HepG2 (cell line): ENCODE results near the gene KLHL33. TPM values are rescaled to one million over a fixed set of nuclear protein-coding genes. Genes with fewer than 3 reads are reported as not detected.

Source experiments
- CREM ChIP-seq, 2 experiments: sonication (generic) in 1 of 2; formaldehyde crosslinking in 1 of 2; IDR thresholded peaks; 2 replicates each; pipeline versions ENCODE4 v1.4.0 to v1.6.1; 2016 to 2020; ENCODE audit warnings: antibody characterized with exemption in 1 of 2, mild to moderate bottlenecking in 1 of 2, missing genetic modification reagents in 1 of 2
- PRDM10 ChIP-seq: sonication (generic); formaldehyde crosslinking; IDR thresholded peaks from 2 replicates; pipeline ENCODE4 v1.4.0; 2020; ENCODE audit warnings: low read depth, missing genetic modification reagents
- ZBTB40 ChIP-seq, 2 experiments: fragments of 450-650 bp in 1 of 2; sonication (generic) in 1 of 2; formaldehyde crosslinking in 1 of 2; IDR thresholded peaks; 2 replicates each; pipeline versions ENCODE4 v1.6.1 to v1.8.0; 2016 to 2022; ENCODE audit warnings: antibody characterized with exemption in 1 of 2, mild to moderate bottlenecking in 1 of 2, missing genetic modification reagents in 1 of 2
- ZFP1 ChIP-seq: IDR thresholded peaks from 2 replicates; pipeline ENCODE4 v1.6.1; 2016
- ZNF251 ChIP-seq: sonication (generic); formaldehyde crosslinking; IDR thresholded peaks from 2 replicates; pipeline ENCODE4 v1.9.0; 2021; ENCODE audit warnings: mild to moderate bottlenecking, missing genetic modification reagents
- ZNF260 ChIP-seq: sonication (generic); formaldehyde crosslinking; IDR thresholded peaks from 2 replicates; pipeline ENCODE4 v1.4.0; 2020; ENCODE audit warnings: missing genetic modification reagents, low read depth, mild to moderate bottlenecking, borderline replicate concordance
- ZNF687 ChIP-seq: sonication (generic); formaldehyde crosslinking; IDR thresholded peaks from 2 replicates; pipeline ENCODE4 v1.5.1; 2020; ENCODE audit warnings: mild to moderate bottlenecking, missing genetic modification reagents, moderate library complexity
- ZNF766 ChIP-seq: sonication (generic); formaldehyde crosslinking; IDR thresholded peaks from 2 replicates; pipeline ENCODE4 v1.5.0; 2020; ENCODE audit warnings: missing genetic modification reagents, borderline replicate concordance
- ZNF792 ChIP-seq: IDR thresholded peaks from 2 replicates; pipeline ENCODE4 v1.6.1; 2016
- ZNF83 ChIP-seq: sonication (generic); formaldehyde crosslinking; IDR thresholded peaks from 2 replicates; pipeline ENCODE4 v1.4.0; 2020; ENCODE audit warnings: missing genetic modification reagents, mild to moderate bottlenecking, borderline replicate concordance
- polyA plus RNA-seq, 8 experiments: library from polyadenylated mRNA; depleted of rRNA in 3 of 8; stranded (reverse) in 7 of 8; unstranded in 1 of 8; fragments of >200 nt; fragmentation: Illumina TruSeq in 4 of 8; extraction: Trizol in 4 of 8; gene quantifications; 2 replicates each; pipeline versions ENCODE4 v1.2.1 to v1.2.3, GENCODE V29; 2011 to 2016; ENCODE audit warnings: low read depth in 4 of 8, missing spikeins in 1 of 8, mixed read lengths in 1 of 8; ENCODE audit not compliant: insufficient read depth in 1 of 8
- total RNA-seq, 5 experiments: library from RNA; depleted of rRNA; stranded (reverse); fragments of >200 nt; fragmentation: Illumina TruSeq; extraction: Trizol; gene quantifications; 2 replicates each; pipeline ENCODE4 v1.2.3, GENCODE V29; 2016; ENCODE audit warnings: low read depth in 1 of 5

Gene KLHL33
- total and polyA plus RNA-seq, 2 of the 13 experiments (the other 11 are each of a cell fraction or from before 2014, with no cell fraction given), result not detected

DNA sequence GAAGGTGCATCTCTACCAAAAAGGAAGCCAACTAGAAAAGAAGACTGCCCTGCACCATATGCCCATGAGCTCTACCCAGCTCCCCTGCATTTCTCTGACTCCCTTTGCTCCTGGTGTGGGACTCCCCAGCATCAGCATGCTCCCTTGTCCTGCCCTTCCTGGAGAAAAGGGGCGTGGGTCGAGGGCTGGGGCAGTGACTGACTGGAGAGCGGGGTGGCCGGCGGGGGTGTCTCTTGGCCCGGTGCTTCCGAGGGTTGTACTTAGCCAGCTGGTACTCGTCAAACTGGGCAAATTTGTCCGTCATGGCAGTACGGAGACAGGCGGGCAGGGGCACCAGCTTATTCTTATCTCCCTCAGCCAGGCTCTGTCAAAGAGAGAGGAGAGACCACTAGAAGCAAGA lies 32.4 kb downstream of the KLHL33 start (continued):
- TF ChIP-seq PRDM10 (CRISPR knock-in tag) (no peak), ZFP1 (CRISPR knock-in tag) (no peak), ZNF766 (CRISPR knock-in tag) (no peak), ZNF83 (CRISPR knock-in tag) (no peak), ZNF687 (no peak), ZBTB40 (IDR thresholded peaks at IDR 0.05) (no peak), ZBTB40 (CRISPR knock-in tag; IDR thresholded peaks at IDR 0.05) (no peak), ZNF260 (no peak), ZNF251 (no peak), ZNF792 (no peak), CREM (IDR thresholded peaks at IDR 0.05) (no peak), CREM (CRISPR knock-in tag; IDR thresholded peaks at IDR 0.05) (no peak)
